ENCODE measurements around the gene PLXDC1.

GRCh38 chr17:39097537-39097936 is 53.9 kb downstream of the PLXDC1 start:
- TF ChIP-seq POLR2A (IDR thresholded peaks at IDR 0.05; ENCODE audit: low read length) (no peak), GATA1 (IDR thresholded peaks at IDR 0.05; ENCODE audit: low read depth, low read length) (no peak)

Data from erythroblast (primary cell).